SU-DHL-6 (cell line): ENCODE measurements around the gene RNASE8.

Source experiments
- H2AFZ ChIP-seq: fragments of 200-600 bp; sonication (generic); 2 replicates; pipeline ENCODE4 v1.6.1; 2014; ENCODE audit warnings: low read depth, mild to moderate bottlenecking, moderate library complexity, mixed read lengths, antibody characterized with exemption, low read length; ENCODE audit not compliant: severe bottlenecking
- H3F3A ChIP-seq: fragments of 200-600 bp; shearing (Covaris generic); 2 replicates; pipeline ENCODE4 v1.6.0; 2016; ENCODE audit warnings: antibody characterized with exemption, mild to moderate bottlenecking; ENCODE audit not compliant: insufficient read depth
- H3K27ac ChIP-seq: fragments of 200-600 bp; sonication (generic); 2 replicates; pipeline ENCODE4 v1.5.1; 2016; ENCODE audit warnings: low read depth, mild to moderate bottlenecking, low read length, moderate library complexity, mixed read lengths
- H3K27me3 ChIP-seq: fragments of 200-600 bp; sonication (generic), shearing (Covaris generic); 2 replicates; pipeline ENCODE4 v1.6.0; 2014; ENCODE audit warnings: mild to moderate bottlenecking, low read length
- H3K36me3 ChIP-seq: fragments of 200-600 bp; sonication (generic); 2 replicates; pipeline ENCODE4 v1.6.1; 2014; ENCODE audit warnings: mild to moderate bottlenecking, low read length, mixed read lengths
- H3K4me2 ChIP-seq: fragments of 300-600, 200-600 bp; shearing (Covaris generic), sonication (generic); 2 replicates; pipeline ENCODE4 v1.6.0; 2014; ENCODE audit warnings: low read length, low read depth, mild to moderate bottlenecking; ENCODE audit not compliant: poor library complexity, severe bottlenecking
- H3K4me3 ChIP-seq: fragments of 200-600 bp; sonication (generic); 2 replicates; pipeline ENCODE4 v1.5.1; 2014; ENCODE audit warnings: antibody characterized with exemption, low read length, mild to moderate bottlenecking, mixed read lengths; ENCODE audit not compliant: insufficient read depth, poor library complexity, severe bottlenecking
- H3K79me2 ChIP-seq: fragments of 200-600 bp; sonication (generic); 2 replicates; pipeline ENCODE4 v1.6.1; 2014; ENCODE audit warnings: mild to moderate bottlenecking, low read length, moderate library complexity; ENCODE audit not compliant: insufficient read depth
- H3K9ac ChIP-seq: fragments of 200-600 bp; sonication (generic); 2 replicates; pipeline ENCODE4 v1.7.0; 2014; ENCODE audit warnings: mild to moderate bottlenecking, low read length
- H3K9me2 ChIP-seq: fragments of 200-600 bp; sonication (generic); replicated peaks from 2 replicates; pipeline ENCODE4 v1.6.1; 2014; ENCODE audit warnings: low read length; ENCODE audit not compliant: insufficient read depth
- H3K9me3 ChIP-seq: fragments of 200-600 bp; sonication (generic); 2 replicates; pipeline ENCODE4 v1.6.1; 2014; ENCODE audit warnings: low read length, mixed read lengths; ENCODE audit not compliant: insufficient read depth
- H4K20me1 ChIP-seq: fragments of 200-600 bp; sonication (generic); 2 replicates; pipeline ENCODE4 v1.6.1; 2014; ENCODE audit warnings: low read depth, mild to moderate bottlenecking, antibody characterized with exemption, low read length, moderate library complexity, mixed read lengths
- CTCF ChIP-seq: fragments of 200-600 bp; sonication (generic); IDR thresholded peaks from one replicate; pipeline ENCODE4 v1.5.1; 2017; ENCODE audit warnings: antibody characterized with exemption, mild to moderate bottlenecking, low read length, moderate library complexity; ENCODE audit not compliant: insufficient read depth, poor library complexity, severe bottlenecking
- EZH2phosphoT487 ChIP-seq: fragments of 200-600 bp; sonication (generic), shearing (Covaris generic); conservative IDR thresholded peaks from 2 replicates; pipeline ENCODE4 v1.6.1; 2018; ENCODE audit warnings: mild to moderate bottlenecking, antibody characterized with exemption, low read length, moderate library complexity, mixed read lengths

RNASE8 gene

GRCh38 chr14:21084396-21084795 lies 26.8 kb downstream of the RNASE8 start:
- H3K36me3 ChIP-seq, result no peaks in the 10 kb centered on the region
- H3F3A ChIP-seq, result no peaks in the 10 kb centered on the region
- no peak for TF ChIP-seq EZH2phosphoT487
- TF ChIP-seq CTCF, result no peak

GRCh38 chr14:21084998-21085853 lies 27.6 kb downstream of the RNASE8 start:
- H3K4me3 ChIP-seq, result no peak overlapping the region
- TF ChIP-seq EZH2phosphoT487 (no peak), CTCF (no peak)
- no peaks in the 10 kb centered on the region for H3K27me3 ChIP-seq
- no peaks in the 10 kb centered on the region for H3K36me3 ChIP-seq
- H3K9me2 ChIP-seq, result no peaks in the 10 kb centered on the region
- H3K27ac ChIP-seq, result no peak overlapping the region
- H2AFZ ChIP-seq, result no peak overlapping the region
- H3K79me2 ChIP-seq, result no peaks in the 10 kb centered on the region
- H3K9me3 ChIP-seq, result no peaks in the 10 kb centered on the region
- H3K9ac ChIP-seq, result no peak overlapping the region
- H4K20me1 ChIP-seq, result no peaks in the 10 kb centered on the region
- no peak overlapping the region for H3K4me2 ChIP-seq
- H3F3A ChIP-seq, result no peaks in the 10 kb centered on the region

More at GRCh38 chr14:21084396-21084795, 26.8 kb downstream of the RNASE8 start:
- Histone ChIP-seq H3K9me2 (no peaks in the 10 kb centered on the region), H4K20me1 (no peaks in the 10 kb centered on the region), H3K27ac (no peak overlapping the region), H3K4me2 (no peak overlapping the region), H3K27me3 (no peaks in the 10 kb centered on the region), H2AFZ (no peak overlapping the region), H3K4me3 (no peak overlapping the region), H3K9me3 (no peaks in the 10 kb centered on the region), H3K9ac (no peak overlapping the region), H3K79me2 (no peaks in the 10 kb centered on the region)

GRCh38 chr14:21086908-21087293 lies 29.3 kb downstream of the RNASE8 start:
- Histone ChIP-seq H3K9ac (no peak overlapping the region), H3K9me2 (no peaks in the 10 kb centered on the region), H3K9me3 (no peaks in the 10 kb centered on the region), H3K79me2 (no peaks in the 10 kb centered on the region), H4K20me1 (no peaks in the 10 kb centered on the region), H3K36me3 (no peaks in the 10 kb centered on the region), H3K27ac (no peak overlapping the region), H3K4me3 (no peak overlapping the region), H3K4me2 (no peak overlapping the region), H3K27me3 (no peaks in the 10 kb centered on the region), H2AFZ (no peak overlapping the region), H3F3A (no peaks in the 10 kb centered on the region)
- no peak for TF ChIP-seq CTCF
- no peak for TF ChIP-seq EZH2phosphoT487
